SH-SY5Y (cell line): ENCODE results near the gene ARHGEF1.

Source experiments
- GATA2 ChIP-seq: IDR thresholded peaks from 2 replicates; pipeline ENCODE4 v1.6.1; 2011; ENCODE audit warnings: mild to moderate bottlenecking, low read depth, low read length
- GATA3 ChIP-seq: IDR thresholded peaks from 2 replicates; pipeline ENCODE4 v1.6.1; 2011; ENCODE audit warnings: low read depth, mild to moderate bottlenecking, low read length, moderate library complexity

- TF ChIP-seq GATA2: no peak
- TF ChIP-seq GATA3: no peak
Observed at GRCh38 chr19:41944336-41944735, 61.4 kb downstream of the ARHGEF1 start.
